K562 (cell line): ENCODE data around the gene C2orf92. TPM values are rescaled to one million over a fixed set of nuclear protein-coding genes. Genes with fewer than 3 reads are reported as not detected.

Experiments used
- ADNP ChIP-seq: fragments of 200-800 bp; sonication (Bioruptor generic); IDR thresholded peaks from 2 replicates; pipeline ENCODE4 v1.6.1; 2016; ENCODE audit warnings: missing genetic modification characterization, missing compliant biosample characterization
- CREB1 ChIP-seq, 2 experiments: sonication (generic) in 1 of 2; formaldehyde crosslinking in 1 of 2; IDR thresholded peaks; 2 replicates each; pipeline versions ENCODE4 v1.6.1 to v1.8.0; 2012 to 2022; ENCODE audit warnings: inconsistent platforms in 1 of 2, mild to moderate bottlenecking in 1 of 2, missing genetic modification reagents in 1 of 2, moderate library complexity in 1 of 2
- ESRRA ChIP-seq: fragments of 450-650 bp; IDR thresholded peaks from 2 replicates; pipeline ENCODE4 v1.6.1; 2014; ENCODE audit warnings: low read depth, mild to moderate bottlenecking, moderate library complexity, borderline replicate concordance
- ETV6 ChIP-seq, 3 experiments: fragments of 150-350 bp in 1 of 3; sonication (generic) in 1 of 3; formaldehyde crosslinking in 1 of 3; IDR thresholded peaks; 2 replicates each; pipeline versions ENCODE4 v1.6.1 to v1.8.0; 2014 to 2022; ENCODE audit warnings: borderline replicate concordance in 2 of 3, low read depth in 2 of 3, antibody characterized with exemption in 1 of 3, low read length in 1 of 3, mild to moderate bottlenecking in 1 of 3, missing genetic modification reagents in 1 of 3
- GABPA ChIP-seq: fragments of 200-800 bp; sonication (Bioruptor generic); conservative IDR thresholded peaks from 2 replicates; pipeline ENCODE4 v1.6.1; 2016; ENCODE audit warnings: low read depth, missing genetic modification characterization, missing compliant biosample characterization
- MYNN ChIP-seq, 2 experiments: sonication (generic); formaldehyde crosslinking in 1 of 2; IDR thresholded peaks; 2 replicates each; pipeline versions ENCODE4 v1.5.0 to v1.6.1; 2016 to 2020; ENCODE audit warnings: antibody characterized with exemption in 1 of 2, missing genetic modification reagents in 1 of 2
- NCOR1 ChIP-seq: fragments of 450-650 bp; IDR thresholded peaks from 2 replicates; pipeline ENCODE4 v1.6.1; 2016; ENCODE audit warnings: mild to moderate bottlenecking, moderate library complexity
- OTX1 ChIP-seq: fragments of 450-650 bp; formaldehyde crosslinking; IDR thresholded peaks from 2 replicates; pipeline ENCODE4 v1.4.0; 2022; ENCODE audit warnings: mild to moderate bottlenecking
- RB1 ChIP-seq: fragments of 450-650 bp; IDR thresholded peaks from 2 replicates; pipeline ENCODE4 v1.6.1; 2017; ENCODE audit warnings: low read depth, mild to moderate bottlenecking
- RBFOX2 ChIP-seq: fragments of 200-400 bp; formaldehyde crosslinking; IDR thresholded peaks from 2 replicates; pipeline ENCODE4 v1.6.1; 2017; ENCODE audit warnings: low read depth, mild to moderate bottlenecking, low read length, moderate library complexity
- SOX6 ChIP-seq: fragments of 450-650 bp; IDR thresholded peaks from 2 replicates; pipeline ENCODE4 v1.6.1; 2014; ENCODE audit warnings: mild to moderate bottlenecking
- TEAD4 ChIP-seq, 2 experiments: sonication (generic) in 1 of 2; formaldehyde crosslinking in 1 of 2; IDR thresholded peaks; 2 replicates each; pipeline versions ENCODE4 v1.6.1 to v1.8.0; 2012 to 2022; ENCODE audit warnings: borderline replicate concordance in 1 of 2, inconsistent platforms in 1 of 2, low read length in 1 of 2, mild to moderate bottlenecking in 1 of 2, missing genetic modification reagents in 1 of 2
- XRCC5 ChIP-seq: fragments of 200-400 bp; formaldehyde crosslinking; IDR thresholded peaks from 2 replicates; pipeline ENCODE4 v1.6.1; 2017; ENCODE audit warnings: low read depth, mild to moderate bottlenecking, low read length
- polyA plus RNA-seq, 8 experiments: library from polyadenylated mRNA; depleted of rRNA in 4 of 8; stranded (reverse) in 5 of 8; unstranded in 3 of 8; fragments of >200 nt; fragmentation: Nextera tagmentation in 2 of 8; fragmentation: Illumina TruSeq in 1 of 8; extraction: Ambion mirVana in 2 of 8; extraction: Trizol in 1 of 8; gene quantifications; 2 replicates each; pipeline versions ENCODE4 v1.2.1 to v1.2.3, GENCODE V29; 2011 to 2014; ENCODE audit warnings: inconsistent platforms in 1 of 8, missing spikeins in 1 of 8
- total RNA-seq, 7 experiments: library from RNA; depleted of rRNA in 6 of 7; stranded (reverse); fragments of >200 nt in 6 of 7; fragmentation: Illumina TruSeq in 2 of 7; extraction: Trizol in 2 of 7; gene quantifications; 2 replicates each; pipeline versions ENCODE4 v1.2.1 to v1.2.3, GENCODE V29; 2011 to 2021; ENCODE audit warnings: low replicate concordance in 1 of 7
- TF ChIP-seq, protein P1 (sequence below): fragments of 450-650 bp; formaldehyde crosslinking; IDR thresholded peaks from 2 replicates; pipeline ENCODE4 v1.4.0; 2022; ENCODE audit warnings: mild to moderate bottlenecking, moderate library complexity
- TF ChIP-seq, protein P2 (sequence below): IDR thresholded peaks from 2 replicates; pipeline ENCODE4 v1.6.1; 2012; ENCODE audit warnings: low read depth, low read length, improper control_type of control experiment, borderline replicate concordance
- TF ChIP-seq, protein P3 (sequence below): sonication (generic); formaldehyde crosslinking; IDR thresholded peaks from 2 replicates; pipeline ENCODE4 v1.8.0; 2022; ENCODE audit warnings: missing genetic modification reagents, mild to moderate bottlenecking, moderate library complexity, borderline replicate concordance
- TF ChIP-seq, protein P4 (sequence below): fragments of 250-450 bp; sonication (Bioruptor Pico); IDR thresholded peaks from 2 replicates; pipeline ENCODE4 v1.4.0; 2020; ENCODE audit warnings: mild to moderate bottlenecking, moderate library complexity
- TF ChIP-seq, protein P5 (sequence below): fragments of 250-450 bp; sonication (Bioruptor Pico); IDR thresholded peaks from 2 replicates; pipeline ENCODE4 v1.8.0; 2021; ENCODE audit warnings: borderline replicate concordance, mild to moderate bottlenecking, moderate library complexity; ENCODE audit not compliant: poor library complexity, severe bottlenecking

C2orf92 gene
- total and polyA plus RNA-seq, 9 of the 15 experiments (the other 6 are each of a cell fraction or from before 2014, with no cell fraction given): 0.65 to 6.8 (median 3.6) TPM

DNA sequence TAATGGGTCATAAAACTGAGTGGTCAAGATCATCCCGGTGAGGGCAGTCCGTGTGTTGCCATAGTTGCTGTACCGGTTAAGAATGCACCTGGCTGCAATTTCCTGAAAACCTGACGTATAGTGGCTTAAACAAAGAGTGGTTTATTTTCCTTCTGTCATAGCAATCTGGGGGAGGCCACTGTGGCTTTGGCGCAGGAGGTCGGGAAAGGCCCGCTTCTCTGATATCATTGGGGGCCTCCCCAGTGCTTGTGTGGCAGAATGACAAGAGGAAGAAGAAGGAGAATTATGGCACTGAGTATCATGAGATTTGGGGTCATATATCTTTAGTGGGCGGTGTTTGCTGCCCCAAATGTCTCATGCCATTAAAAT lies 4.4 kb downstream of the C2orf92 start (continued):
- TF ChIP-seq TEAD4 (IDR thresholded peaks at IDR 0.05; ENCODE audit: low read length) (peak; percentile 4; the same call in 1 of the 2 replicates), TEAD4 (CRISPR knock-in tag; IDR thresholded peaks at IDR 0.05; ENCODE audit: borderline replicate concordance) (no peak), ESRRA (no peak), NCOR1 (no peak), XRCC5 (no peak), SOX6 (0 out of 2 replicates have a peak, but pooled peaks have one; percentile 36), RB1 (no peak), OTX1 (CRISPR knock-in tag) (no peak), MYNN (IDR thresholded peaks at IDR 0.05) (no peak), MYNN (CRISPR knock-in tag; IDR thresholded peaks at IDR 0.05) (no peak), GABPA (tag) (no peak; the same call in 1 of the 2 replicates), RBFOX2 (no peak), ADNP (tag) (no peak), CREB1 (IDR thresholded peaks at IDR 0.05) (no peak), CREB1 (CRISPR knock-in tag; IDR thresholded peaks at IDR 0.05) (no peak), ETV6 (IDR thresholded peaks at IDR 0.05; ENCODE audit: borderline replicate concordance in 1 of 2, low read depth in 2 of 2, low read length in 1 of 2) (no peak), ETV6 (CRISPR knock-in tag; IDR thresholded peaks at IDR 0.05; ENCODE audit: borderline replicate concordance) (no peak)
- TF ChIP-seq, protein P1, sequence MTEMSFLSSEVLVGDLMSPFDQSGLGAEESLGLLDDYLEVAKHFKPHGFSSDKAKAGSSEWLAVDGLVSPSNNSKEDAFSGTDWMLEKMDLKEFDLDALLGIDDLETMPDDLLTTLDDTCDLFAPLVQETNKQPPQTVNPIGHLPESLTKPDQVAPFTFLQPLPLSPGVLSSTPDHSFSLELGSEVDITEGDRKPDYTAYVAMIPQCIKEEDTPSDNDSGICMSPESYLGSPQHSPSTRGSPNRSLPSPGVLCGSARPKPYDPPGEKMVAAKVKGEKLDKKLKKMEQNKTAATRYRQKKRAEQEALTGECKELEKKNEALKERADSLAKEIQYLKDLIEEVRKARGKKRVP (CRISPR knock-in tag): no peak
- TF ChIP-seq, protein P2, sequence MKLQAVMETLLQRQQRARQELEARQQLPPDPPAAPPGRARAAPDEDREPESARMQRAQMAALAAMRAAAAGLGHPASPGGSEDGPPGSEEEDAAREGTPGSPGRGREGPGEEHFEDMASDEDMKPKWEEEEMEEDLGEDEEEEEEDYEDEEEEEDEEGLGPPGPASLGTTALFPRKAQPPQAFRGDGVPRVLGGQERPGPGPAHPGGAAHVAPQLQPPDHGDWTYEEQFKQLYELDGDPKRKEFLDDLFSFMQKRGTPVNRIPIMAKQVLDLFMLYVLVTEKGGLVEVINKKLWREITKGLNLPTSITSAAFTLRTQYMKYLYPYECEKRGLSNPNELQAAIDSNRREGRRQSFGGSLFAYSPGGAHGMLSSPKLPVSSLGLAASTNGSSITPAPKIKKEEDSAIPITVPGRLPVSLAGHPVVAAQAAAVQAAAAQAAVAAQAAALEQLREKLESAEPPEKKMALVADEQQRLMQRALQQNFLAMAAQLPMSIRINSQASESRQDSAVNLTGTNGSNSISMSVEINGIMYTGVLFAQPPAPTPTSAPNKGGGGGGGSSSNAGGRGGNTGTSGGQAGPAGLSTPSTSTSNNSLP: no peak
- TF ChIP-seq, protein P3, sequence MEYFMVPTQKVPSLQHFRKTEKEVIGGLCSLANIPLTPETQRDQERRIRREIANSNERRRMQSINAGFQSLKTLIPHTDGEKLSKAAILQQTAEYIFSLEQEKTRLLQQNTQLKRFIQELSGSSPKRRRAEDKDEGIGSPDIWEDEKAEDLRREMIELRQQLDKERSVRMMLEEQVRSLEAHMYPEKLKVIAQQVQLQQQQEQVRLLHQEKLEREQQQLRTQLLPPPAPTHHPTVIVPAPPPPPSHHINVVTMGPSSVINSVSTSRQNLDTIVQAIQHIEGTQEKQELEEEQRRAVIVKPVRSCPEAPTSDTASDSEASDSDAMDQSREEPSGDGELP (CRISPR knock-in tag): no peak
- TF ChIP-seq, protein P4, sequence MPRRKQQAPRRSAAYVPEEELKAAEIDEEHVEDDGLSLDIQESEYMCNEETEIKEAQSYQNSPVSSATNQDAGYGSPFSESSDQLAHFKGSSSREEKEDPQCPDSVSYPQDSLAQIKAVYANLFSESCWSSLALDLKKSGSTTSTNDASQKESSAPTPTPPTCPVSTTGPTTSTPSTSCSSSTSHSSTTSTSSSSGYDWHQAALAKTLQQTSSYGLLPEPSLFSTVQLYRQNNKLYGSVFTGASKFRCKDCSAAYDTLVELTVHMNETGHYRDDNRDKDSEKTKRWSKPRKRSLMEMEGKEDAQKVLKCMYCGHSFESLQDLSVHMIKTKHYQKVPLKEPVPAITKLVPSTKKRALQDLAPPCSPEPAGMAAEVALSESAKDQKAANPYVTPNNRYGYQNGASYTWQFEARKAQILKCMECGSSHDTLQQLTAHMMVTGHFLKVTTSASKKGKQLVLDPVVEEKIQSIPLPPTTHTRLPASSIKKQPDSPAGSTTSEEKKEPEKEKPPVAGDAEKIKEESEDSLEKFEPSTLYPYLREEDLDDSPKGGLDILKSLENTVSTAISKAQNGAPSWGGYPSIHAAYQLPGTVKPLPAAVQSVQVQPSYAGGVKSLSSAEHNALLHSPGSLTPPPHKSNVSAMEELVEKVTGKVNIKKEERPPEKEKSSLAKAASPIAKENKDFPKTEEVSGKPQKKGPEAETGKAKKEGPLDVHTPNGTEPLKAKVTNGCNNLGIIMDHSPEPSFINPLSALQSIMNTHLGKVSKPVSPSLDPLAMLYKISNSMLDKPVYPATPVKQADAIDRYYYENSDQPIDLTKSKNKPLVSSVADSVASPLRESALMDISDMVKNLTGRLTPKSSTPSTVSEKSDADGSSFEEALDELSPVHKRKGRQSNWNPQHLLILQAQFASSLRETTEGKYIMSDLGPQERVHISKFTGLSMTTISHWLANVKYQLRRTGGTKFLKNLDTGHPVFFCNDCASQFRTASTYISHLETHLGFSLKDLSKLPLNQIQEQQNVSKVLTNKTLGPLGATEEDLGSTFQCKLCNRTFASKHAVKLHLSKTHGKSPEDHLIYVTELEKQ (CRISPR knock-in tag): no peak
- TF ChIP-seq, protein P5, sequence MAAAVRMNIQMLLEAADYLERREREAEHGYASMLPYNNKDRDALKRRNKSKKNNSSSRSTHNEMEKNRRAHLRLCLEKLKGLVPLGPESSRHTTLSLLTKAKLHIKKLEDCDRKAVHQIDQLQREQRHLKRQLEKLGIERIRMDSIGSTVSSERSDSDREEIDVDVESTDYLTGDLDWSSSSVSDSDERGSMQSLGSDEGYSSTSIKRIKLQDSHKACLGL: no peak
